Embryonic facial prominence (tissue), 1 donor: ENCODE results near the gene PRUNE1.

Source experiments
- DNase-seq: peaks from one replicate; pipeline ENCODE4 v3.0.0-alpha.2; 2016; ENCODE audit errors: extremely low spot score

The PRUNE1 gene

GRCh38 chr1:151050051-151050688, 41.9 kb downstream of the PRUNE1 start:
- DNase-seq, result no peak

- no peak for DNase-seq
Measured at GRCh38 chr1:151051356-151052009, 43.2 kb downstream of the PRUNE1 start.

GRCh38 chr1:151054971-151055547, 46.8 kb downstream of the PRUNE1 start:
- no peak for DNase-seq

- no peak for DNase-seq
Measured at GRCh38 chr1:151055581-151055980, 47.3 kb downstream of the PRUNE1 start.

GRCh38 chr1:151056149-151056548, 47.9 kb downstream of the PRUNE1 start:
- DNase-seq, result no peak

- no peak for DNase-seq
Measured at GRCh38 chr1:151058692-151059091, 50.4 kb downstream of the PRUNE1 start.

- peak; percentile 81 for DNase-seq
Measured at GRCh38 chr1:151059109-151060006, 51.1 kb downstream of the PRUNE1 start, which contains the start of gene CDC42SE1. CDC42SE1 (minus strand) TSS chr1:151059622; CDS start chr1:151055730, 3,892 bp downstream.

GRCh38 chr1:151060007-151060656, 51.9 kb downstream of the PRUNE1 start, which contains the start of gene MLLT11:
MLLT11 (plus strand) TSS chr1:151060397; CDS start chr1:151067225, 6,828 bp downstream.
- DNase-seq, result peak; percentile 83

- DNase-seq, result no peak
Measured at GRCh38 chr1:151060657-151061421, 52.6 kb downstream of the PRUNE1 start.

GRCh38 chr1:151061704-151062103, 53.5 kb downstream of the PRUNE1 start:
- no peak for DNase-seq

GRCh38 chr1:151062741-151063371, 54.6 kb downstream of the PRUNE1 start:
- no peak for DNase-seq

- no peak for DNase-seq
Measured at GRCh38 chr1:151065089-151065645, 56.9 kb downstream of the PRUNE1 start.

- DNase-seq, result no peak
Measured at GRCh38 chr1:151067185-151067584, 58.9 kb downstream of the PRUNE1 start.

- no peak for DNase-seq
Measured at GRCh38 chr1:151069103-151069486, 60.8 kb downstream of the PRUNE1 start.

- peak; percentile 96 for DNase-seq
Measured at GRCh38 chr1:151070474-151071276, 62.4 kb downstream of the PRUNE1 start, which contains the start of gene GABPB2. GABPB2 (plus strand) TSS chr1:151070761; CDS start chr1:151088190, 17,429 bp downstream.

- no peak for DNase-seq
Measured at GRCh38 chr1:151072224-151072623, 64.0 kb downstream of the PRUNE1 start.
